Adipocyte (in vitro differentiated cells): Measurements from ENCODE around the gene SLC8B1.

Experiments
- DNase-seq: peaks from one replicate; pipeline ENCODE4 v3.0.0-alpha.2; 2015; ENCODE audit warnings: low read depth
- H3K27me3 ChIP-seq: replicated peaks from 2 replicates; pipeline ENCODE4 v1.7.0; 2013; ENCODE audit warnings: mild to moderate bottlenecking, low read length, moderate library complexity; ENCODE audit not compliant: control insufficient read depth, insufficient read depth
- H3K36me3 ChIP-seq: 2 replicates; pipeline ENCODE4 v1.7.0; 2013; ENCODE audit warnings: low read length, mild to moderate bottlenecking, moderate library complexity; ENCODE audit not compliant: control insufficient read depth, insufficient read depth, severe bottlenecking
- H3K4me1 ChIP-seq: 2 replicates; pipeline ENCODE4 v1.7.0; 2013; ENCODE audit warnings: mild to moderate bottlenecking, low read length, moderate library complexity; ENCODE audit not compliant: control insufficient read depth, insufficient read depth
- H3K4me3 ChIP-seq: 2 replicates; pipeline ENCODE4 v1.7.0; 2013; ENCODE audit warnings: mild to moderate bottlenecking, low read length, moderate library complexity
- H3K9ac ChIP-seq: 2 replicates; pipeline ENCODE4 v1.7.0; 2013; ENCODE audit warnings: mild to moderate bottlenecking, low read length, moderate library complexity
- H3K9me3 ChIP-seq: 2 replicates; pipeline ENCODE4 v1.7.0; 2013; ENCODE audit warnings: mild to moderate bottlenecking, low read length, moderate library complexity; ENCODE audit not compliant: control insufficient read depth

SLC8B1 gene

DNA sequence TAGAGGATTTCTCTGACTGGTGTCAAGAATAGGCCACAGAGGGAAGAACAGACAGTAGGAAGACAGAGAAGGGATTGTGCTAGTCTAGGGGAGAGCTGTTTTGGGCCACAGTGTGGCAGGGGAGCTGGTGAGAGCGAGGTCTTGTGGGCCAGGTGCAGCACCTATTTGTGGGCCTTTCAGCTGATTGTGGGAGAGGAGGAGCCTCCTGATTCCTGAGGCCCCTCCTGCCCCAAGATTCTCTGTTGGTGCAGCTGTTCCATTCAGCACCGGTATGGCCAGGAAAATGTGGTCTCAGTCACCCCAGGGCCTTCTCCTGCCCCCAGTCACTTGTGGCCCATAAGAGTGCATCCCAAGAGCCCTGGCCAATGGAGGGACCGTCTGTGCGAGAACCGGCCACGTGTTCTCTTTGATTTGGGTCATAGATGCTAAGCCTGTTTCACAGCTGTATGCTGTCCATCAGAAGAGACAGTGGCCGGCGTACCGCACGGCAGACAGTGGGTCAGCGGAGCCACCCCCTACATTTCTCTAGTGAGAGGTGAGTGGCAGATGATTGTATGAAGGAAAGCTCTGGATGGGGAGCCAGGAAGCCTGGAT lies 86.0 kb downstream of the SLC8B1 start:
- no peak for DNase-seq
- H3K36me3 ChIP-seq, result peaks cover 10% of the 10 kb centered on the region
- H3K27me3 ChIP-seq, result no peaks in the 10 kb centered on the region
- peaks cover 25% of the 10 kb centered on the region for H3K4me1 ChIP-seq
- peaks cover 10% of the 10 kb centered on the region for H3K9me3 ChIP-seq
- no peak overlapping the region for H3K4me3 ChIP-seq
- H3K9ac ChIP-seq, result no peak overlapping the region
